Endothelial cell of umbilical vein (primary cell): ENCODE data around the gene JAG2. TPM values are rescaled to one million over a fixed set of nuclear protein-coding genes. Genes with fewer than 3 reads are reported as not detected.

Experiments used
- BruUV-seq: library from RNA; stranded (reverse); fragments of 400-500 nt; replicated peaks from 2 replicates; lab custom pipeline; 2021; lab: Mats Ljungman, UMichigan
- CTCF ChIA-PET: fragments of 300-600, 350-600 bp; sonication (Branson Sonifier 250); formaldehyde crosslinking; loops from one replicate; lab custom pipeline; 2021; ENCODE audit warnings: antibody characterized with exemption, inconsistent platforms; lab: Charles Lee
- POLR2A ChIA-PET: fragments of 300-600, 350-600 bp; sonication (Branson Sonifier 250); formaldehyde crosslinking; loops from one replicate; lab custom pipeline; 2021; ENCODE audit warnings: antibody characterized with exemption, inconsistent platforms; lab: Charles Lee
- DNase-seq: peaks from one replicate; pipeline ENCODE4 v3.0.0-alpha.2; 2011; ENCODE audit warnings: low read depth, low spot score
- FAIRE-seq: peaks from 2 replicates; lab custom pipeline; 2011; peaks lifted over from hg19 to GRCh38; lab: Jason Lieb, UNC
- H2AFZ ChIP-seq: 2 replicates; pipeline ENCODE4 v1.6.0; 2012; ENCODE audit warnings: low read depth, low read length, control low read depth, inconsistent platforms
- H3K27ac ChIP-seq: 2 replicates; pipeline ENCODE4 v1.5.1; 2011; ENCODE audit warnings: low read depth, mild to moderate bottlenecking, control low read depth, low read length, moderate library complexity; ENCODE audit not compliant: insufficient read depth
- H3K27me3 ChIP-seq, 2 experiments: 2 replicates each; pipeline versions ENCODE4 v1.6.0 to v1.6.1; 2011; ENCODE audit warnings: low read length in 2 of 2, mixed read lengths in 1 of 2; ENCODE audit not compliant: control insufficient read depth in 2 of 2, insufficient read depth in 2 of 2
- H3K36me3 ChIP-seq, 2 experiments: 2 replicates in 1 of 2; 3 replicates in 1 of 2; pipeline ENCODE4 v1.5.1; 2011; ENCODE audit warnings: low read length in 2 of 2, mild to moderate bottlenecking in 1 of 2, moderate library complexity in 1 of 2; ENCODE audit not compliant: control insufficient read depth in 2 of 2, insufficient read depth in 2 of 2; ENCODE audit errors: extremely low read depth in 1 of 2
- H3K4me1 ChIP-seq: 3 replicates; pipeline ENCODE4 v1.5.1; 2011; ENCODE audit warnings: mild to moderate bottlenecking, low read length; ENCODE audit not compliant: control insufficient read depth, insufficient read depth; ENCODE audit errors: extremely low read depth
- H3K4me2 ChIP-seq: 2 replicates; pipeline ENCODE4 v1.6.1; 2011; ENCODE audit warnings: low read length, control low read depth, mixed read lengths; ENCODE audit not compliant: insufficient read depth
- H3K4me3 ChIP-seq, 3 experiments: fragments of 200-600 bp in 1 of 3; sonication (generic), shearing (Covaris generic) in 1 of 3; replicated peaks in 1 of 3; 2 replicates each; pipeline ENCODE4 v1.5.1; 2011 to 2016; ENCODE audit warnings: control low read depth in 3 of 3, low read length in 3 of 3, mild to moderate bottlenecking in 2 of 3, inconsistent platforms in 1 of 3, low read depth in 1 of 3, moderate library complexity in 1 of 3; ENCODE audit not compliant: insufficient read depth in 1 of 3
- H3K79me2 ChIP-seq: 2 replicates; pipeline ENCODE4 v1.6.0; 2012; ENCODE audit warnings: low read length, inconsistent platforms; ENCODE audit not compliant: control insufficient read depth, insufficient read depth
- H3K9ac ChIP-seq: replicated peaks from 2 replicates; pipeline ENCODE3; 2011; ENCODE audit warnings: low read length, control low read depth; ENCODE audit not compliant: insufficient read depth; ENCODE audit errors: extremely low read depth
- H3K9me1 ChIP-seq: replicated peaks from 3 replicates; pipeline ENCODE4 v1.6.0; 2011; ENCODE audit warnings: mild to moderate bottlenecking, low read length; ENCODE audit not compliant: control insufficient read depth, insufficient read depth; ENCODE audit errors: extremely low read depth
- H3K9me3 ChIP-seq: replicated peaks from 2 replicates; pipeline ENCODE4 v1.5.1; 2012; ENCODE audit warnings: low read length, inconsistent platforms; ENCODE audit not compliant: control insufficient read depth, insufficient read depth
- H4K20me1 ChIP-seq: replicated peaks from 2 replicates; pipeline ENCODE3; 2011; ENCODE audit warnings: mild to moderate bottlenecking, low read length; ENCODE audit not compliant: control insufficient read depth, insufficient read depth; ENCODE audit errors: extremely low read depth
- EZH2 ChIP-seq: IDR thresholded peaks from 2 replicates; pipeline ENCODE4 v1.6.1; 2012; ENCODE audit warnings: borderline replicate concordance, low read depth, mild to moderate bottlenecking, moderate library complexity, low read length, inconsistent platforms; ENCODE audit not compliant: severe bottlenecking
- GATA2 ChIP-seq: IDR thresholded peaks from 2 replicates; pipeline ENCODE4 v1.7.0; 2011; ENCODE audit warnings: low read depth, mild to moderate bottlenecking, moderate library complexity, mixed read lengths, low read length; ENCODE audit not compliant: insufficient read length, insufficient read depth
- JUN ChIP-seq: IDR thresholded peaks from 2 replicates; pipeline ENCODE4 v1.6.1; 2011; ENCODE audit warnings: borderline replicate concordance, low read depth; ENCODE audit not compliant: insufficient read length, insufficient read depth
- MAX ChIP-seq: IDR thresholded peaks from 2 replicates; pipeline ENCODE4 v1.6.1; 2011; ENCODE audit not compliant: insufficient read depth, insufficient read length
- MYC ChIP-seq: IDR thresholded peaks from one replicate; pipeline ENCODE4 v1.6.1; 2011; ENCODE audit warnings: mild to moderate bottlenecking, low read depth, low read length
- POLR2AphosphoS5 ChIP-seq: IDR thresholded peaks from 2 replicates; pipeline ENCODE4 v1.6.1; 2012; ENCODE audit warnings: low read depth, mild to moderate bottlenecking, control low read depth, low read length, moderate library complexity; ENCODE audit not compliant: insufficient read depth
- dilution Hi-C: fragments of 300-500 bp; cut with MboI; formaldehyde crosslinking; loops from one replicate; pipeline ENCODE4 v1.15.0; 2019; ENCODE audit warnings: low sequenced_read_pairs; ENCODE audit not compliant: extremely low pct_ligation_motif_present
- intact Hi-C: fragments of 100-400 bp; cut with micrococcal nuclease; formaldehyde crosslinking; loops from one replicate; pipeline ENCODE4 v1.10.0; 2022
- polyA plus RNA-seq, 4 experiments: library from polyadenylated mRNA; depleted of rRNA in 3 of 4; stranded (reverse) in 3 of 4; unstranded in 1 of 4; fragments of >200 nt; gene quantifications; 2 replicates each; pipeline versions ENCODE4 v1.2.1 to v1.2.3, GENCODE V29; 2011 to 2012; ENCODE audit warnings: missing spikeins in 1 of 4
- total RNA-seq: library from RNA; stranded (reverse); gene quantifications from 2 replicates; pipeline ENCODE4 v1.2.3, GENCODE V29; 2021
- TF ChIP-seq, protein P1 (sequence below), 2 donors: IDR thresholded peaks; 1 replicate in 1 of 2; 2 replicates in 1 of 2; pipeline ENCODE4 v1.5.1; 2011; ENCODE audit warnings: low read length in 2 of 2, mild to moderate bottlenecking in 2 of 2, moderate library complexity in 2 of 2, control low read depth in 1 of 2, inconsistent platforms in 1 of 2, low read depth in 1 of 2; ENCODE audit not compliant: insufficient read depth in 1 of 2; ENCODE audit errors: extremely low read depth in 1 of 2

JAG2 gene
- total and polyA plus RNA-seq, 2 donors (not counting 3 experiments of a cell fraction or from before 2014, with no cell fraction given): 105 to 128 TPM

DNA sequence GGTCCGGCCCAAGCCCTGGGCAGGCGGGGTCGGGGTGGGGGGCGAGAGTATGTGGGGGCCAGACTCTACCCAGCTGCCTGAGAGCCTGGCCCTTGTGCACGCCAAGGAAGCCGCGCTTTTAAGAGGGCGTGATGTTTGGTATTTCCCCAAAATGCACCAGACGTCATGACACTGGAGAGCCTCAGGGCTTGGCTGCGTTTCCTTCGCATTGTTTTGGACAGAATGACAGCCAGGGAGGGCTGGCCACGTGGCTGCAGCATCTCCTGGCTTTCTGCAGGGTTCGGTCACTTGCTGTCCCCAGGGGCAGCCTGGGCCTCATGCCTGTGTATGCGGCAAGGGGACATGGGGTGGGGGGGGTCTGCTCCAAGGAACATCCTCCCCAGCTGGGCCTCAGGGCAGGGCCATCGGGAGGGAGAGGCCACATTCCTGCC lies 28.6 kb upstream of the JAG2 start:
- Histone ChIP-seq H2AFZ (no peak overlapping the region), H3K27ac (peak overlapping the region; percentile 87), H3K27me3 (no peaks in the 10 kb centered on the region), H4K20me1 (no peaks in the 10 kb centered on the region), H3K79me2 (no peaks in the 10 kb centered on the region), H3K9ac (peak overlapping the region; percentile 76), H3K4me1 (peaks cover 72% of the 10 kb centered on the region), H3K4me3 (no peak overlapping the region), H3K9me1 (no peaks in the 10 kb centered on the region), H3K9me3 (no peaks in the 10 kb centered on the region), H3K36me3 (no peaks in the 10 kb centered on the region), H3K4me2 (no peak overlapping the region)
- dilution Hi-C loops (no loop called here), intact Hi-C loops (loop anchor here (2.0 to 5.0 kb wide), 3 partner anchors 106 to 295 kb away; partner anchors contain the start of genes CRIP2 and TEDC1)
- ChIA-PET POLR2A (interaction anchor here (0.6 to 0.7 kb wide), 2 partner anchors 22 to 1350 kb away, joined by 3 to 4 read pairs; partner anchors contain the start of gene PPP1R13B), CTCF (interaction anchor here (1.1 to 9.7 kb wide), 4 partner anchors 27 to 155 kb away, joined by 3 to 94 read pairs (median 13); partner anchors contain the start of gene JAG2)
- no peak for DNase-seq
- FAIRE-seq: peak; percentile 88
- TF ChIP-seq MYC (peak; percentile 88), GATA2 (no peak), MAX (peak; percentile 89), POLR2AphosphoS5 (no peak), EZH2 (no peak), JUN (no peak)
- TF ChIP-seq, protein P1, sequence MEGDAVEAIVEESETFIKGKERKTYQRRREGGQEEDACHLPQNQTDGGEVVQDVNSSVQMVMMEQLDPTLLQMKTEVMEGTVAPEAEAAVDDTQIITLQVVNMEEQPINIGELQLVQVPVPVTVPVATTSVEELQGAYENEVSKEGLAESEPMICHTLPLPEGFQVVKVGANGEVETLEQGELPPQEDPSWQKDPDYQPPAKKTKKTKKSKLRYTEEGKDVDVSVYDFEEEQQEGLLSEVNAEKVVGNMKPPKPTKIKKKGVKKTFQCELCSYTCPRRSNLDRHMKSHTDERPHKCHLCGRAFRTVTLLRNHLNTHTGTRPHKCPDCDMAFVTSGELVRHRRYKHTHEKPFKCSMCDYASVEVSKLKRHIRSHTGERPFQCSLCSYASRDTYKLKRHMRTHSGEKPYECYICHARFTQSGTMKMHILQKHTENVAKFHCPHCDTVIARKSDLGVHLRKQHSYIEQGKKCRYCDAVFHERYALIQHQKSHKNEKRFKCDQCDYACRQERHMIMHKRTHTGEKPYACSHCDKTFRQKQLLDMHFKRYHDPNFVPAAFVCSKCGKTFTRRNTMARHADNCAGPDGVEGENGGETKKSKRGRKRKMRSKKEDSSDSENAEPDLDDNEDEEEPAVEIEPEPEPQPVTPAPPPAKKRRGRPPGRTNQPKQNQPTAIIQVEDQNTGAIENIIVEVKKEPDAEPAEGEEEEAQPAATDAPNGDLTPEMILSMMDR (IDR thresholded peaks at IDR 0.05; ENCODE audit: extremely low read depth in 1 of 2, insufficient read depth in 1 of 2, low read depth in 1 of 2, low read length in 2 of 2): no peak
- BruUV-seq: no TSS peak
